ENCODE measurements around the gene RNASET2. TPM values are rescaled to one million over a fixed set of nuclear protein-coding genes. Genes with fewer than 3 reads are reported as not detected.

RNASET2 gene
- total RNA-seq, 4 donors from 2014 or later: 121 to 191 (median 176) TPM

GRCh38 chr6:166946125-166946524, 10.2 kb downstream of the RNASET2 start:
- TF ChIP-seq EP300 (IDR thresholded peaks at IDR 0.05; ENCODE audit: low read depth): no peak
- TF ChIP-seq, protein P1, sequence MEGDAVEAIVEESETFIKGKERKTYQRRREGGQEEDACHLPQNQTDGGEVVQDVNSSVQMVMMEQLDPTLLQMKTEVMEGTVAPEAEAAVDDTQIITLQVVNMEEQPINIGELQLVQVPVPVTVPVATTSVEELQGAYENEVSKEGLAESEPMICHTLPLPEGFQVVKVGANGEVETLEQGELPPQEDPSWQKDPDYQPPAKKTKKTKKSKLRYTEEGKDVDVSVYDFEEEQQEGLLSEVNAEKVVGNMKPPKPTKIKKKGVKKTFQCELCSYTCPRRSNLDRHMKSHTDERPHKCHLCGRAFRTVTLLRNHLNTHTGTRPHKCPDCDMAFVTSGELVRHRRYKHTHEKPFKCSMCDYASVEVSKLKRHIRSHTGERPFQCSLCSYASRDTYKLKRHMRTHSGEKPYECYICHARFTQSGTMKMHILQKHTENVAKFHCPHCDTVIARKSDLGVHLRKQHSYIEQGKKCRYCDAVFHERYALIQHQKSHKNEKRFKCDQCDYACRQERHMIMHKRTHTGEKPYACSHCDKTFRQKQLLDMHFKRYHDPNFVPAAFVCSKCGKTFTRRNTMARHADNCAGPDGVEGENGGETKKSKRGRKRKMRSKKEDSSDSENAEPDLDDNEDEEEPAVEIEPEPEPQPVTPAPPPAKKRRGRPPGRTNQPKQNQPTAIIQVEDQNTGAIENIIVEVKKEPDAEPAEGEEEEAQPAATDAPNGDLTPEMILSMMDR (IDR thresholded peaks at IDR 0.05): no peak
- TF ChIP-seq POLR2A (IDR thresholded peaks at IDR 0.05): no peak
- no peak for TF ChIP-seq POLR2AphosphoS5 (IDR thresholded peaks at IDR 0.05)
- Histone ChIP-seq H3K36me3 (peaks cover 0 to 24% (median 3%) of the 10 kb centered on the region in 4 donors), H3K9me3 (no peaks in the 10 kb centered on the region), H3K27me3 (no peaks in the 10 kb centered on the region), H3K4me3 (no peak overlapping the region), H3K4me1 (peaks cover 0 to 26% (median 12%) of the 10 kb centered on the region in 4 donors), H3K27ac (no peak overlapping the region)
- no peak for DNase-seq
- 93 to 100% methylated on average over 1 to 16 of the region's 16 CpGs for WGBS, 2 donors (ENCODE audit: low coverage in 1 of 2)
- in situ Hi-C loops (cut with MboI; ENCODE audit: low pct_ligation_motif_present in 1 of 4, low pct_unique_long_range_greater_than_20kb in 1 of 4, low sequenced_read_pairs in 3 of 4) (no loop called here), intact Hi-C loops (cut with DNase I; ENCODE audit: low total_unique reads) (no loop called here)

- no peaks in the 10 kb centered on the region for H3K9me3 ChIP-seq
- no peak overlapping the region for H3K27ac ChIP-seq
- peaks cover 0 to 28% (median 3%) of the 10 kb centered on the region in 4 donors for H3K36me3 ChIP-seq
- TF ChIP-seq EP300 (IDR thresholded peaks at IDR 0.05; ENCODE audit: low read depth) (no peak), POLR2AphosphoS5 (IDR thresholded peaks at IDR 0.05) (no peak)
- TF ChIP-seq, protein P1 (IDR thresholded peaks at IDR 0.05): no peak
- WGBS, 2 donors (ENCODE audit: low coverage in 1 of 2): 71 to 87% methylated on average over 9 to 16 of the region's 16 CpGs
- H3K27me3 ChIP-seq: no peaks in the 10 kb centered on the region
- intact Hi-C loops (cut with DNase I; ENCODE audit: low total_unique reads): no loop called here
- H3K4me3 ChIP-seq: no peak overlapping the region
- DNase-seq: no peak
- peaks cover 0 to 13% (median 6%) of the 10 kb centered on the region in 4 donors for H3K4me1 ChIP-seq
- in situ Hi-C loops (cut with MboI; ENCODE audit: low pct_ligation_motif_present in 1 of 4, low pct_unique_long_range_greater_than_20kb in 1 of 4, low sequenced_read_pairs in 3 of 4): no loop called here
Measured at GRCh38 chr6:166944666-166945256, 11.6 kb downstream of the RNASET2 start.

GRCh38 chr6:166942393-166943168, 13.8 kb downstream of the RNASET2 start:
- in situ Hi-C loops (cut with MboI; ENCODE audit: low pct_ligation_motif_present in 1 of 4, low pct_unique_long_range_greater_than_20kb in 1 of 4, low sequenced_read_pairs in 3 of 4): no loop called here
- Histone ChIP-seq H3K27me3 (no peaks in the 10 kb centered on the region), H3K36me3 (peaks cover 0 to 38% (median 11%) of the 10 kb centered on the region in 4 donors), H3K4me1 (no peaks in the 10 kb centered on the region), H3K4me3 (no peak overlapping the region), H3K27ac (no peak overlapping the region), H3K9me3 (no peaks in the 10 kb centered on the region)
- WGBS, 2 donors (ENCODE audit: low coverage in 1 of 2): 86 to 93% methylated on average over 4 to 14 of the region's 14 CpGs
- intact Hi-C loops (cut with DNase I; ENCODE audit: low total_unique reads): no loop called here
- TF ChIP-seq, protein P1 (IDR thresholded peaks at IDR 0.05): no peak
- TF ChIP-seq POLR2A (IDR thresholded peaks at IDR 0.05) (no peak), EP300 (IDR thresholded peaks at IDR 0.05; ENCODE audit: low read depth) (no peak), POLR2AphosphoS5 (IDR thresholded peaks at IDR 0.05) (no peak)
- DNase-seq: no peak

DNA sequence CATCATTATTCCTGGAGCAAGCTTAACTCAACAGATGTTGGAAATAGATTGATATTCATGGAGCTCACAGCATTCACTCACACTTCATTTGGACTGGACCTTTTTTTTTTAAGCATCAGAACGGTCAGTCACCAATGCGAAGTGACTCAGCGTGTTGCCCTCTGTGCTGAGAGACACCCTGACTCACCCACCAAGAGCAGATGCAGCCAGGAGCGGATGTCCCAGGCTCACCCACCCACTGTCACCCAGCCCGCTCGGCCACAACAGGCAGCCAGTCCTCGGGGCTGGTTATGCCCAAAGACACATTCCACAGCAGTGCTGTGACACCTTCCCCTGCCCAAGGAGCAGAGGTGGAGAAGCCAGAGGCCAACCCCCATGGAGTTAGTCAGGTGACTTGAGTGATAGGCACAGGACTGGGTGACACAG, 15.7 kb downstream of the RNASET2 start:
- no peaks in the 10 kb centered on the region for H3K27me3 ChIP-seq
- H3K4me3 ChIP-seq: no peak overlapping the region
- in situ Hi-C loops (cut with MboI; ENCODE audit: low pct_ligation_motif_present in 1 of 4, low pct_unique_long_range_greater_than_20kb in 1 of 4, low sequenced_read_pairs in 3 of 4) (no loop called here), intact Hi-C loops (cut with DNase I; ENCODE audit: low total_unique reads) (no loop called here)
- TF ChIP-seq POLR2AphosphoS5 (IDR thresholded peaks at IDR 0.05) (no peak), POLR2A (IDR thresholded peaks at IDR 0.05) (no peak), EP300 (IDR thresholded peaks at IDR 0.05; ENCODE audit: low read depth) (no peak)
- TF ChIP-seq, protein P1 (IDR thresholded peaks at IDR 0.05): no peak
- H3K9me3 ChIP-seq: no peaks in the 10 kb centered on the region
- DNase-seq: no peak
- no peaks in the 10 kb centered on the region for H3K4me1 ChIP-seq
- H3K36me3 ChIP-seq: peaks cover 0 to 31% (median 8%) of the 10 kb centered on the region in 4 donors
- H3K27ac ChIP-seq: no peak overlapping the region
- WGBS, 2 donors (ENCODE audit: low coverage in 1 of 2): 84 to 93% methylated on average over 3 to 7 of the region's 7 CpGs
